Dendritic cell treated with granulocyte-macrophage colony-stimulating factor and Interleukin-4, amounts not matched to agents 40 ng/mL and 50 ng/mL, for 4 days (primary cell): ENCODE data around the gene ZBTB20.

Experiments used
- H3K27ac Mint-ChIP-seq: one replicate; pipeline ENCODE4 v1.8.0; 2022; ENCODE audit warnings: mild to moderate bottlenecking, mixed read lengths
- H3K27me3 Mint-ChIP-seq: one replicate; pipeline ENCODE4 v1.8.0; 2022; ENCODE audit warnings: mild to moderate bottlenecking, mixed read lengths
- H3K36me3 Mint-ChIP-seq: one replicate; pipeline ENCODE4 v1.8.0; 2022; ENCODE audit warnings: low read depth, mixed read lengths
- H3K4me1 Mint-ChIP-seq: one replicate; pipeline ENCODE4 v1.8.0; 2022; ENCODE audit warnings: low read depth, mixed read lengths
- H3K4me3 Mint-ChIP-seq: one replicate; pipeline ENCODE4 v1.8.0; 2022; ENCODE audit warnings: mild to moderate bottlenecking, moderate library complexity, mixed read lengths
- H3K9me3 Mint-ChIP-seq: one replicate; pipeline ENCODE4 v1.8.0; 2022; ENCODE audit warnings: mixed read lengths
- intact Hi-C: fragments of 100-400 bp; cut with micrococcal nuclease; formaldehyde crosslinking; loops from one replicate; pipeline ENCODE4 v1.15.0; 2022

ZBTB20 gene

DNA sequence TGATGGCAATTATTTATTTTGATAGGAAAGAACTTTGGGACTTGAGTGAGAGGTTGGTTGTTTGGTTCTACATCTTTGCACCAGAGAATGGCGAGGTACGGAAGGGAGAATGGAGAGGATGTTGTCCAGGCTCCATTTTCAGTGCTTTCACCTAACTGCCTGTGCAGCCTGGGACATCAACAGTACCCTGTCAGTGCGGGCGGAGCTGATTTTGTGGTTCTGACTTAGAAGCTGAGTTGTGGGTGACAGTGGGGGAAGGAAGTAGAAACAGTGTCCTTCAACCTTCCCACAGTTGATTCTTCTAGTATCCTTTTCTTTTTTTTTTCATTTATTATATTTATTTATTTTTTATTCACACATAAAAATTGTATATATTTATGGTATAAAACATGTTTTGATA lies 757.9 kb downstream of the ZBTB20 start:
- Mint-ChIP-seq H3K4me3 (no peak overlapping the region), H3K9me3 (no peaks in the 10 kb centered on the region), H3K4me1 (peaks cover 4% of the 10 kb centered on the region), H3K36me3 (peaks cover 8% of the 10 kb centered on the region), H3K27me3 (no peaks in the 10 kb centered on the region), H3K27ac (no peak overlapping the region)
- intact Hi-C loops = loop anchor here (10.0 kb wide), 1 partner anchor 1306 kb away; no protein-coding TSS in a partner anchor

DNA sequence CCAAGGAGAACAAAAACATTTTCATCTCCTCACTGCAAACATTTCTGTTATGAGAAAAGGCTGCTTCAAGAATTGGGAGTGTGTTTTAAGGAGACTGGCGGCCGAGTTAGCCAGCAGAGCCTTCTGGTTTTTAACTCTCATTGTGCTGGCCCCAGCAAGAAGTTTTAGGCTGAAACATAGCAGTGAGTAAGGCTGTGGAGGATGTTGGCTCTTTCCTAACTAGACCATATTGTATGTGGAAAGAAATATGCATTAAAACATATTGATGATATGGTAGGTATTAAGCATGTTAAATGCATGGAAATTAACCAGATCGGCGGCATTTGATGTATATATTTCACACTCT lies 762.6 kb downstream of the ZBTB20 start:
- Mint-ChIP-seq H3K9me3 (no peaks in the 10 kb centered on the region), H3K27ac (peak overlapping the region; percentile 63), H3K4me1 (peaks cover 4% of the 10 kb centered on the region), H3K27me3 (no peaks in the 10 kb centered on the region), H3K36me3 (peaks cover 8% of the 10 kb centered on the region), H3K4me3 (no peak overlapping the region)
- intact Hi-C loops = loop anchor here (10.0 kb wide), 1 partner anchor 1310 kb away; no protein-coding TSS in a partner anchor

DNA sequence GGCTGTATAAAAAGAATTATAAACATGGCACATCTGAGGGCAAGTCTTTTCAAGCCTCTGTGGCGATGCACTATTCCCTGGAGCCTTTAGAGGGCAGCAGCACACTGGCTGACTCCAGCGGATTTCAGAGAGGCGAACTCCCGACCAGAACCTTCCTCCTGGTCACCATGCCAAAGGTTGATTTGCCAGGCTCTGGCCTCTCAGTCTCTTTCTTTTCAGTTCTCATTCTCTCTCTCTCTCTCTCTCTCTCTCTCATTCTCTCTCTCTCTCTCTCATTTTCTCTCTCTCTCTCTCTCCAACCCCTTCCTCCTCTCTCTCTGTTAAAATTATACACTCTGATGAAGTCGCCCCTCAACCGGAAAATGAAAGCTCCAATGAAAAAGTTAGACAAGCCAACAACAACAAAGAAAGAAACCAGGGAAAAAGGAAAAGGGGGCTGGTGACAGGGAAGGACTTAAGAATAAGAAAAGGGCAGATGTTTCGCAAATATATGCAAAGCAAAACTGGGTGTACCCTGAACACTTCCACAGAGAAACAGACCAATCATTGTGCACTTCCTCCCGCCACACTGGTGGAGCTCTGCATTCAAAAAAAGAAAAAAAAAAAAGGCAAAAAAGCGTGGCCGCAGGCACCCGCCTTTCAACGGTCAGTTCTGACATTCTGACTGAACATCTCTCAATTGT lies 763.1 kb downstream of the ZBTB20 start:
- peaks cover 2% of the 10 kb centered on the region for H3K4me1 Mint-ChIP-seq
- intact Hi-C loops = loop anchor here (2.0 to 10.0 kb wide), 2 partner anchors 35 to 1311 kb away; no protein-coding TSS in a partner anchor
- peaks cover 8% of the 10 kb centered on the region for H3K36me3 Mint-ChIP-seq
- H3K27ac Mint-ChIP-seq = peak overlapping the region; percentile 63
- no peaks in the 10 kb centered on the region for H3K9me3 Mint-ChIP-seq
- H3K27me3 Mint-ChIP-seq = no peaks in the 10 kb centered on the region
- H3K4me3 Mint-ChIP-seq = peak overlapping the region; percentile 62

DNA sequence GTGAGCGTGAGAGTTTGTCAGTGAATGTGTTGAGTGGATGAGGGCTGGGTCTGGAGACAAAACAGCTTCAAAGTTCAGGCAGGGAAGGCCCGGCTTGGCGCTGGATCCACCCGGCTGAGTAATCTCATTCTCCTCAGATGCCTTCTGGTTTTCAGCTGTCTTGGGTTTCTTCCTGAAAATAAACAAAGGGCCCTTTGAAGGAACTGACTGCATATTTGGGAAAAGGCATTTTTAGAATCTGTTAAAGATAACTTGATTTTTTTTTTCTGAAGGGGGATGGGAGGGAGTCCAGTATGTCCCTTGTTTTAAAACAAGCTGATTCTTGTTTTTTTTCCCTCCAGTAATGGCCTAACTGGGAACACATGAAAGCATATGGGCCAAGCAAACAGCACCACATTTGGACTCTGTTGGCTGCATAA lies 766.8 kb downstream of the ZBTB20 start:
- Mint-ChIP-seq H3K4me1 (no peaks in the 10 kb centered on the region), H3K9me3 (no peaks in the 10 kb centered on the region), H3K27me3 (no peaks in the 10 kb centered on the region), H3K4me3 (no peak overlapping the region), H3K27ac (no peak overlapping the region), H3K36me3 (no peaks in the 10 kb centered on the region)
- intact Hi-C loops = loop anchor here (10.0 kb wide), 1 partner anchor 1315 kb away; no protein-coding TSS in a partner anchor

DNA sequence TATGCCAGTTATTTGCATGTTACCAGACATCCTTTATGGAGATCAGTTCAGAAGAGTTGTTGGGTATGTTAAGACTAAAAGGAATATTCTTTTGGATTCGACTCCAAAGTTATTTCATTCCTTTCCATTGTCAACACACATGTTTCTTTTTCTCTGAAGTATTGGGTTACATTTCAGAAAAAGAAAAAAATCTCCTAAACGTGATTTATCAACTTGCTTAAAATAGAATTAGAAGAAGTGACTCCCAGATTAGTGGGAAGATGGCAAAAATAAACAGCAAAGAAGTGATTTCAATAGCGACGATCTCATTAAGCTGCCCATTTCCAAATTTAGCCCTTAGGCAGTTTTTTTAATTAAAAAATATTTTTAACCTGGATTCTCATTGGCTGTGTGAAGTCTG lies 767.8 kb downstream of the ZBTB20 start:
- H3K27ac Mint-ChIP-seq = no peak overlapping the region
- H3K4me1 Mint-ChIP-seq = no peaks in the 10 kb centered on the region
- no peaks in the 10 kb centered on the region for H3K27me3 Mint-ChIP-seq
- no peaks in the 10 kb centered on the region for H3K36me3 Mint-ChIP-seq
- intact Hi-C loops = no loop called here
- H3K9me3 Mint-ChIP-seq = no peaks in the 10 kb centered on the region
- no peak overlapping the region for H3K4me3 Mint-ChIP-seq

DNA sequence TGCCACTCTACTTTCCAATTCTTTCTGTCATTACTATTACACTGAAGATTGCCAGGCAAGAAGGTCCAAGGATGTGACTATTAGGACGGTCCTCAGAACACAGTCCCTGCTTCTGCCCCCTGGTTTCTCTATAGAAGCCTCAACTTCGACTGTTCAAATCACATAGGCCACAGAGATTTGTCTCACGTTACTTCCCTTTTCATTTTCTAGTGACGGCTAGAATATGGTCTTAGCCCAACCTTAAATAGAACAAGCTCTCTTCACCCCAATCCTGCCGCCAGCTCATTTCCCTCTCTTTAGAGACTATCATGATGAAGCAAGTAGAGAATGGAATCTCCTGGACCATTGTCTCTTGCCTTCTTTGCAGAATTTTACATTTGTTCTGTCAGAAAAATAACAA lies 768.3 kb downstream of the ZBTB20 start:
- H3K9me3 Mint-ChIP-seq = no peaks in the 10 kb centered on the region
- no peak overlapping the region for H3K4me3 Mint-ChIP-seq
- no peaks in the 10 kb centered on the region for H3K36me3 Mint-ChIP-seq
- H3K27ac Mint-ChIP-seq = no peak overlapping the region
- H3K27me3 Mint-ChIP-seq = no peaks in the 10 kb centered on the region
- H3K4me1 Mint-ChIP-seq = no peaks in the 10 kb centered on the region
- intact Hi-C loops = no loop called here

DNA sequence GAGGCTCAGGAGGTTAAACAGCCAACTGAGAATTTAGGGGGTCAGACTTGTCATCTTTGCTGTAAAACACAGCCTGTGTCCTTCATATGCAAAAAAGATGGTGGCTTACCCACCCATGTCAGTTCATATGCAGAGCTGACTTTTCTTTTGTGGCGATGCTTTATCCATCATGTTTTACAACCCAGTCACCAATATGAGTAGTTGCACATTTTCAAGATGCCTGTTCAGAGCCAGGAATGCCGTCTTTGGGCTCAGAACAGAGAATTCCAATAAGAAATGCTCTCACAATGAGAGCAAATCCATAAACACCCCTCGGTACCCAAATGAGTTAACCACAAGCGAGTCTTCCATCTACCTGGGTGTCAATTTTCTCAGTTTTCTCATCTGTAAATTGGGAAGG lies 769.7 kb downstream of the ZBTB20 start:
- no peaks in the 10 kb centered on the region for H3K9me3 Mint-ChIP-seq
- intact Hi-C loops = no loop called here
- H3K27ac Mint-ChIP-seq = no peak overlapping the region
- H3K27me3 Mint-ChIP-seq = no peaks in the 10 kb centered on the region
- H3K36me3 Mint-ChIP-seq = no peaks in the 10 kb centered on the region
- H3K4me1 Mint-ChIP-seq = no peaks in the 10 kb centered on the region
- no peak overlapping the region for H3K4me3 Mint-ChIP-seq

DNA sequence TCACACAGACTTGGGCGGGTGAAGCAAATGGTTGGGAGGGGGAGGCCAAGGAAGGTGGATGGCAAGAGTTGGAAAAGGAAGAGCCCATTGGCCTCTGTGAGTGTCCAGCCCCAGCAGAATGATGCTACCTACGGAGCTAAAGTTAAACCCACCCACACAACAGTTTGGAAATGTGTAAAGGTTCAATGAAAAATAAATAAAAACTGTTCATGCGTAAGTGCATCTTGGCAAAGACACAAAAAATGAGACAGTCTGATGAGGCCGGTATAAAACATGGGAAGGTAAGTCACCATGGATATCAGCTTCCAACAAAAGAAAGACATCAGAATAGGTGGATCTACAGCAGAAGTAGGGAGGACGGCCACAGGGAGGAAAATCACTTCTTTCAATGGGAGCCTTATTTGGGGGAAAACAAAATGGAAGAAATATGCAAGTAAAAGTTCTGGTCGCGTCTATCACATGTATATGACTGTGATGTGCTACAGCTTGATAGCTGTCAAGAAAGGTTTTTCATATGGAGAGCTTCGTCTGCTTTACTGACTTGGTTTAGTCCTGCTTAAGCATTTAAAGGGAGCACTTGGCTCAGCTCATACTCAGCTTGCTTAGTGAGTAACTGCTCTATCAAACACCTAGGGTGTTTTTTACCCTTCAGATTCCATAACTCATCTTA lies 770.4 kb downstream of the ZBTB20 start:
- no peaks in the 10 kb centered on the region for H3K36me3 Mint-ChIP-seq
- intact Hi-C loops = no loop called here
- no peaks in the 10 kb centered on the region for H3K4me1 Mint-ChIP-seq
- no peaks in the 10 kb centered on the region for H3K9me3 Mint-ChIP-seq
- no peak overlapping the region for H3K27ac Mint-ChIP-seq
- no peaks in the 10 kb centered on the region for H3K27me3 Mint-ChIP-seq
- no peak overlapping the region for H3K4me3 Mint-ChIP-seq

DNA sequence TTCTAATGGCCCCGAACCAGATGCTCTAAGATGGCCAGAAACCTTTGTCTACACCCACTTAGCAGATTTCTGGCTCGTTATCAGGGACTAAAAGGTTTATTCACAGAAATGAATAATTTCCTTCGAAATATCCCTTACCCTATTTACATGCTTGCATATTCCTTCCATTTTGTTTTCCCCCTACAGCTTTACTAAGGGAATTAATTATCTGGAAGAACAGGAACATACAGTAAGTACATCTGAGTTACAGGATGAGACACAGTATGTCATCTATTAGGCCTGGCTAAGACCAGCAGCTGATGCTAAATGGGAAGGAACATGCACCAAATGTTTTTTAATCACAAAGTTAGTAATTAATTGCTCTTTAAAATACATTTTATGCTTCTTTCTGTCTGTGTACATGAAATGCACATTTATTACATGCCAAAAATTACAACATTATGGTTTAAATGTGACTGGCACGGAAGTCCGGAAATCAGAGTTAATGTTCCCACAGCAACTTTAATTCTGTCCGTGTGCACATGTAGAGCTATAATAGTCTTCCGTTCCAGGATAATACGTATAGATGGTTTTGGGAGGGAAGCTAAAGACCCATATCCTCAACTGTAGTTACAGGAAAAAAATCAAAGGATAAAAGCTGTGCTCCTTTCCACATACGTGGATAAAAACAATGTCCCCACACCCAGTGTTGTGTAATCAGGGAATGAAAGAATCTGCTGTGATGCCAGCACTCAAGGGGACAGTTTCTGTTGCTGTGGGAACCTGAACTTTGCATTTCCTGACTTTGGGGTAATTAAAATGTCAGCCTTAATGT lies 771.3 kb downstream of the ZBTB20 start:
- Mint-ChIP-seq H3K27ac (no peak overlapping the region), H3K9me3 (no peaks in the 10 kb centered on the region), H3K4me1 (no peaks in the 10 kb centered on the region), H3K27me3 (no peaks in the 10 kb centered on the region), H3K4me3 (no peak overlapping the region), H3K36me3 (no peaks in the 10 kb centered on the region)
- intact Hi-C loops = no loop called here

DNA sequence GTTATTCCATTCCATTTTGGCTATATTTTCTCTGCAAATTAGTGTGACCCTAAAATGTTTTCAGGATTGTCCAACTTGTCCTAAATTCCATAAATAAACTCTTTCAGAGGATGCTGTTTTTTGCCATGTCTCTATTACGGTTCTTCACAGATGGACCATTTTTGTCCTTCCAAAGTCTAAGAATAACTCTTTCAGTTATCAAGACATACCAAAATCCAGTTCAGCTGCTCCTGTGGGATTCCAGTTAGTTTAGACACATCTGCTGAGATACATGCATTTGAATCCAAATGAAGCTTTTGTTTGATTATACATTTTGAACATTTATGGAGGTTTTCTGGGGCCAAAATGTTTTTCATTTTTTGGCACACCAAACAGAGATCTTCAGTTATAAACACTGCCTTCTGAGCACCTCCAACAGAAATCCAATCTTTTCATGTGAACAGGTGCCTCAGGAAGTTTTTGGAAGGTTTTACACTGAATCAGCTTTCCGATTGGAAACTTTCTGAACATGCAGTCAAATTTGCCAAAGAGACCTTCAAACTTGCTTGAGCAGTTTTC lies 772.6 kb downstream of the ZBTB20 start:
- H3K27me3 Mint-ChIP-seq = no peaks in the 10 kb centered on the region
- no peaks in the 10 kb centered on the region for H3K9me3 Mint-ChIP-seq
- intact Hi-C loops = no loop called here
- no peaks in the 10 kb centered on the region for H3K36me3 Mint-ChIP-seq
- no peaks in the 10 kb centered on the region for H3K4me1 Mint-ChIP-seq
- H3K27ac Mint-ChIP-seq = no peak overlapping the region
- no peak overlapping the region for H3K4me3 Mint-ChIP-seq

DNA sequence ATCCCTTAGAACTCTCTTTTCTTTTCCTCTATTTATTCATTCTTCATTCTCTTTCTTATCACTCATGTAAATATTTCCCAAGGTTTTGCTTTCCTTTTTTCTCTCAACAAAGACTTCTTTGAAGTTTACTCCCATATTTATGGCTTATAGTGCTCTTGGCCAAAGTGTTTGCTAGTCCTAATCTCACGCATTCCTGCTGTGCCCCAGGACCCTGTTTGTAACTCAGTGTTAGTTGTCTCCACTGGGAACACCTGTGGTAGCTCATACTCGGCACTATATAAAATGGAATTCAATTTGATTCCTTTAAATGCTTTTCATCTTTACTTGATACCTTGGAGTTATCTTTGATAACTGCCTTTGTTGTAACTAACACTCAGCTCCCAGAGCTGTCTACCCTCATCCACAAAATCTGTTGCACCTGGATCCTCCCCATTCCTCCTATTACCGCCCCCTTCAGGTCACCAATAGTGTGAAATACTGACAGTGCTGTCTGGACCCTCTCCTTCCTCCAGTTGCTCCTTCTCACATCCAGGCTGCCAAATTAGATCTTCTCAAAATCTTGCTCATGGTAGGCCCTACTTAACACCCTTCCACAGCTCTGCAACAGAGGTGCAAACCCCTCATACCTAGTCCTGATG lies 776.4 kb downstream of the ZBTB20 start:
- no peak overlapping the region for H3K27ac Mint-ChIP-seq
- H3K9me3 Mint-ChIP-seq = no peaks in the 10 kb centered on the region
- intact Hi-C loops = no loop called here
- H3K4me3 Mint-ChIP-seq = no peak overlapping the region
- no peaks in the 10 kb centered on the region for H3K36me3 Mint-ChIP-seq
- H3K4me1 Mint-ChIP-seq = no peaks in the 10 kb centered on the region
- H3K27me3 Mint-ChIP-seq = no peaks in the 10 kb centered on the region

DNA sequence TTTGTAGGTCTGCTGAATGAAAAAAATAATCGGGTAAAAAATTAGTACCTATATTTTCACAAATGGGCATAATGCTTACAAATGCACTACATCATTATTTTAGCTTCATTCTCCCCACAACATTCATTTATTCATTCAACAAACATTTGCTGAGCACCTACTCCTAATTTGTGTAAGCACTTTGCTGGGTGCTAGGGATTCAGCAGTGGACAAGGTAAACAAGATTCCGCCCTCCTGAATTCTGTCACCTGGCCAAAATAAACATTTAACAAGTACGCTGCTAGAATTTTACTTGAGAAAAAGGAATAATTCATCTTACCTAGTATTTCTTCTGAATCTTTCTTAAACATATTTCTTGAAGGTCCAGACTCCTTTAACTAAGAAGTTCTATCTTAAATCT lies 781.2 kb downstream of the ZBTB20 start:
- Mint-ChIP-seq H3K27me3 (no peaks in the 10 kb centered on the region), H3K9me3 (no peaks in the 10 kb centered on the region), H3K36me3 (no peaks in the 10 kb centered on the region), H3K4me3 (no peak overlapping the region), H3K27ac (no peak overlapping the region), H3K4me1 (no peaks in the 10 kb centered on the region)
- intact Hi-C loops = no loop called here

DNA sequence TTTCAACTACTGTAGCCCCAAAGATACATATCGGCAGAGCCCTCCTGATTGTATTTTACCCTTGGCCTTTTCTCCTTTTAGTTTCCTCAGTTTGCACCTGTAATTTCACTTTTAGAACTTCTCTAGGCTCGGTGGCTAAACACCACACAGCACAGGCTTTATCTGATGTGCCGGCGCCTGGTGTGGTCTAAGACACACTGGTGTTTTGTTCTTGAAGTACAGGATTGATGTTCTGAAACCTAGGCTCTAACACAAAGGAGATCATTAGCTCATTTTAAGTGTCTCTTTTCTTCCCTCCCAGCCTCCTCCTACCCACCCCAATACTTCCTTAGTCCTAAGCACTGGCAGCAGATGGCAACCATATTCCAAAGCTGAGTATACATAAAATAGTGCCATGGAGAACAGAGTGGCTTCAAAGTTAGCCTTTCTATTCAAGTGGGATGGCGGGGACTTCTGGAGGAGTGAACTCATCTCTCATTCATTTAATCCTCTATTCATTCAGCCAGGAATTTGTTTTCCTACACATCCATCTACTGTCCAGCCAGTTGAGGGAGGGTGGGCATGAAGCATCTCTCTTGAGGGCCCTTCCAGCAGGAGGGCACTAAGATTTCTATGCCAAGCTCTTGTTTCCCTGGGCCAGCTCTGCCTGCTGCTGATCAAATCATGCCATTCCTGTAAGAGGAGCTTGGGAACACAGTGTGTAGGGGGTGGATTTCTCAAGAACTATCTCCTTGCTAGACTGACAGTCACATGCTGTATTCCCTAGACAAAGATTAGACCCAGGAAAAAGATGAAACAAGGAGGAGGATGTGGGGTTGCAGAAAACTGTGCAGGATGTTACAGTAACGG lies 782.1 kb downstream of the ZBTB20 start:
- intact Hi-C loops = no loop called here

More for the DNA sequence above, 782.1 kb downstream of the ZBTB20 start:
- Mint-ChIP-seq H3K36me3 (no peaks in the 10 kb centered on the region), H3K9me3 (no peaks in the 10 kb centered on the region), H3K27me3 (no peaks in the 10 kb centered on the region), H3K27ac (no peak overlapping the region), H3K4me3 (no peak overlapping the region), H3K4me1 (no peaks in the 10 kb centered on the region)
